Liver (tissue), 9 donors: Measurements from ENCODE around the gene PARP9. TPM values are rescaled to one million over a fixed set of nuclear protein-coding genes. Genes with fewer than 3 reads are reported as not detected.

Experiments used
- DNase-seq: peaks from one replicate; pipeline ENCODE4 v3.0.0-alpha.2; 2017; ENCODE audit warnings: low spot score
- H3K27ac ChIP-seq, 2 donors: one replicate each; pipeline ENCODE4 v1.7.0; 2013; ENCODE audit warnings: inconsistent platforms in 2 of 2, low read length in 2 of 2, control low read depth in 1 of 2, low read depth in 1 of 2, mild to moderate bottlenecking in 1 of 2
- H3K27me3 ChIP-seq, 4 donors: one replicate each; pipeline versions ENCODE4 v1.6.1 to v1.7.0; 2013; ENCODE audit warnings: low read length in 3 of 4, inconsistent platforms in 1 of 4, mild to moderate bottlenecking in 1 of 4, moderate library complexity in 1 of 4; ENCODE audit not compliant: control insufficient read depth in 4 of 4, insufficient read depth in 4 of 4
- H3K36me3 ChIP-seq, 4 donors: one replicate each; pipeline versions ENCODE4 v1.6.1 to v1.7.0; 2013; ENCODE audit warnings: low read length in 3 of 4, mild to moderate bottlenecking in 3 of 4, low read depth in 1 of 4, moderate library complexity in 1 of 4; ENCODE audit not compliant: control insufficient read depth in 4 of 4, insufficient read depth in 3 of 4
- H3K4me1 ChIP-seq, 4 donors: one replicate each; pipeline versions ENCODE4 v1.6.1 to v1.7.0; 2013; ENCODE audit warnings: low read length in 3 of 4, mild to moderate bottlenecking in 3 of 4, moderate library complexity in 1 of 4; ENCODE audit not compliant: control insufficient read depth in 4 of 4, insufficient read depth in 4 of 4
- H3K4me3 ChIP-seq, 3 donors: one replicate each; pipeline versions ENCODE4 v1.6.1 to v1.7.0; 2013; ENCODE audit warnings: low read length in 3 of 3, control low read depth in 1 of 3, low read depth in 1 of 3, mild to moderate bottlenecking in 1 of 3
- H3K9ac ChIP-seq, 2 donors: one replicate each; pipeline ENCODE4 v1.7.0; 2013; ENCODE audit warnings: low read length in 2 of 2, mild to moderate bottlenecking in 2 of 2, moderate library complexity in 2 of 2, control low read depth in 1 of 2, low read depth in 1 of 2
- H3K9me3 ChIP-seq, 4 donors: one replicate each; pipeline versions ENCODE4 v1.6.1 to v1.7.0; 2013; ENCODE audit warnings: low read length in 3 of 4; ENCODE audit not compliant: control insufficient read depth in 4 of 4
- ATF3 ChIP-seq: IDR thresholded peaks from 2 replicates; pipeline ENCODE4 v1.6.1; 2016; ENCODE audit warnings: antibody characterized with exemption
- CTCF ChIP-seq: fragments of 150-350 bp; IDR thresholded peaks from 2 replicates; pipeline ENCODE4 v1.5.1; 2017; ENCODE audit warnings: improper control_type of control experiment, low read depth, low read length; ENCODE audit not compliant: missing input control
- EGR1 ChIP-seq, 2 donors: IDR thresholded peaks; 2 replicates each; pipeline ENCODE4 v1.6.1; 2016 to 2018; ENCODE audit warnings: antibody characterized with exemption in 2 of 2, low read depth in 2 of 2
- FOXA1 ChIP-seq: IDR thresholded peaks from 2 replicates; pipeline ENCODE4 v1.6.1; 2016; ENCODE audit warnings: antibody characterized with exemption
- FOXA2 ChIP-seq: IDR thresholded peaks from 2 replicates; pipeline ENCODE4 v1.6.1; 2016; ENCODE audit warnings: antibody characterized with exemption
- GABPA ChIP-seq, 2 donors: IDR thresholded peaks in 1 of 2; conservative IDR thresholded peaks in 1 of 2; 2 replicates each; pipeline ENCODE4 v1.6.1; 2016; ENCODE audit warnings: antibody characterized with exemption in 2 of 2, mild to moderate bottlenecking in 1 of 2, moderate library complexity in 1 of 2
- HNF4A ChIP-seq, 2 donors: conservative IDR thresholded peaks; 2 replicates each; pipeline ENCODE4 v1.6.1; 2016; ENCODE audit warnings: antibody characterized with exemption in 2 of 2, mild to moderate bottlenecking in 2 of 2
- HNF4G ChIP-seq: IDR thresholded peaks from 2 replicates; pipeline ENCODE4 v1.6.1; 2016; ENCODE audit warnings: antibody characterized with exemption
- JUND ChIP-seq, 2 donors: IDR thresholded peaks; 2 replicates each; pipeline ENCODE4 v1.6.1; 2016; ENCODE audit warnings: antibody characterized with exemption in 2 of 2
- MAX ChIP-seq: IDR thresholded peaks from 2 replicates; pipeline ENCODE4 v1.6.1; 2016; ENCODE audit warnings: antibody characterized with exemption
- NR2F2 ChIP-seq: IDR thresholded peaks from 2 replicates; pipeline ENCODE4 v1.6.1; 2016; ENCODE audit warnings: antibody characterized with exemption
- RAD21 ChIP-seq, 2 donors: IDR thresholded peaks; 2 replicates each; pipeline ENCODE4 v1.6.1; 2016; ENCODE audit warnings: antibody characterized with exemption in 2 of 2, mild to moderate bottlenecking in 2 of 2
- REST ChIP-seq: IDR thresholded peaks from 2 replicates; pipeline ENCODE4 v1.6.1; 2016; ENCODE audit warnings: antibody characterized with exemption, mild to moderate bottlenecking
- RXRA ChIP-seq, 2 donors: IDR thresholded peaks; 2 replicates each; pipeline ENCODE4 v1.6.1; 2017 to 2018; ENCODE audit warnings: antibody characterized with exemption in 2 of 2, mild to moderate bottlenecking in 1 of 2
- SP1 ChIP-seq: IDR thresholded peaks from 2 replicates; pipeline ENCODE4 v1.6.1; 2018; ENCODE audit warnings: antibody characterized with exemption, mild to moderate bottlenecking
- TAF1 ChIP-seq: conservative IDR thresholded peaks from 2 replicates; pipeline ENCODE4 v1.6.1; 2016; ENCODE audit warnings: antibody characterized with exemption, mild to moderate bottlenecking
- YY1 ChIP-seq: IDR thresholded peaks from 2 replicates; pipeline ENCODE4 v1.6.1; 2016; ENCODE audit warnings: antibody characterized with exemption, mild to moderate bottlenecking
- ZBTB33 ChIP-seq: IDR thresholded peaks from 2 replicates; pipeline ENCODE4 v1.6.1; 2016; ENCODE audit warnings: antibody characterized with exemption
- WGBS: extraction: QIAGEN DNeasy Blood & Tissue Kit; methylation state at CpG from one replicate; pipeline ENCODE4 v1.1.7; 2013; 5-methylcytosine and 5-hydroxymethylcytosine counted together
- polyA plus RNA-seq, 2 donors: library from polyadenylated mRNA; stranded (reverse) in 1 of 2; unstranded in 1 of 2; fragments of 200-250 nt in 1 of 2; fragments of >200 nt in 1 of 2; fragmentation: Nextera tagmentation in 1 of 2; extraction: Ambion mirVana in 1 of 2; gene quantifications; one replicate each; pipeline versions ENCODE4 v1.2.1 to v1.2.3, GENCODE V29; 2013 to 2015
- total RNA-seq, 2 donors: library from RNA; depleted of rRNA; stranded (reverse); fragments of >200 nt; gene quantifications; one replicate each; pipeline ENCODE4 v1.2.3, GENCODE V29; 2014
- donor health status: healthy.
- donor health status: healthy.
- donor health status: healthy.
- donor health status: healthy.
- donor health status: healthy.

PARP9 gene
- total and polyA plus RNA-seq, 4 donors, result 34.8 to 74.0 (median 48.9) TPM

- H3K27me3 ChIP-seq, result no peaks in the 10 kb centered on the region
- peaks cover 0 to under 1% (median 0%) of the 10 kb centered on the region in 4 donors for H3K4me1 ChIP-seq
- no peak overlapping the region for H3K9ac ChIP-seq
- no peaks in the 10 kb centered on the region for H3K9me3 ChIP-seq
- peaks cover 0 to 13% (median 5%) of the 10 kb centered on the region in 4 donors for H3K36me3 ChIP-seq
- WGBS, result 86% methylated on average over 2 of the region's 2 CpGs
- TF ChIP-seq REST (no peak), RAD21 (IDR thresholded peaks at IDR 0.05) (no peak), YY1 (no peak), HNF4G (no peak), SP1 (no peak), CTCF (no peak), MAX (no peak), FOXA1 (no peak), ZBTB33 (no peak), GABPA (IDR thresholded peaks at IDR 0.05 in 1 of 2, conservative IDR thresholded peaks at IDR 0.05 in 1 of 2) (no peak), TAF1 (no peak), HNF4A (conservative IDR thresholded peaks at IDR 0.05) (no peak), FOXA2 (no peak), RXRA (IDR thresholded peaks at IDR 0.05) (no peak), NR2F2 (no peak), ATF3 (no peak), EGR1 (IDR thresholded peaks at IDR 0.05; ENCODE audit: low read depth in 2 of 2) (no peak), JUND (IDR thresholded peaks at IDR 0.05) (no peak)
- no peak overlapping the region for H3K27ac ChIP-seq
- no peak for DNase-seq
- no peak overlapping the region for H3K4me3 ChIP-seq
Measured at GRCh38 chr3:122496508-122496907, 67.6 kb downstream of the PARP9 start.

GRCh38 chr3:122493296-122493695 lies 70.8 kb downstream of the PARP9 start:
- Histone ChIP-seq H3K27ac (no peak overlapping the region), H3K4me3 (no peak overlapping the region), H3K4me1 (peaks cover 0 to 3% (median 0%) of the 10 kb centered on the region in 4 donors), H3K36me3 (peaks cover 2 to 13% (median 7%) of the 10 kb centered on the region in 4 donors), H3K9me3 (no peaks in the 10 kb centered on the region), H3K9ac (no peak overlapping the region), H3K27me3 (no peaks in the 10 kb centered on the region)
- no peak for DNase-seq
- TF ChIP-seq MAX (no peak), RXRA (IDR thresholded peaks at IDR 0.05) (no peak), ATF3 (no peak), EGR1 (IDR thresholded peaks at IDR 0.05; ENCODE audit: low read depth in 2 of 2) (no peak), HNF4A (conservative IDR thresholded peaks at IDR 0.05) (no peak), JUND (IDR thresholded peaks at IDR 0.05) (no peak), GABPA (IDR thresholded peaks at IDR 0.05 in 1 of 2, conservative IDR thresholded peaks at IDR 0.05 in 1 of 2) (no peak), RAD21 (IDR thresholded peaks at IDR 0.05) (no peak), HNF4G (no peak), FOXA2 (no peak), YY1 (no peak)
- 92% methylated on average over 3 of the region's 3 CpGs for WGBS
